C4-2B (cell line): ENCODE results near the gene IPO9.

Experiments used
- H3K27ac ChIP-seq: fragments of 450-650 bp; 2 replicates; pipeline ENCODE4 v1.5.1; 2017
- CTCF ChIP-seq: fragments of 450-650 bp; conservative IDR thresholded peaks from 2 replicates; pipeline ENCODE4 v1.5.1; 2017; ENCODE audit warnings: mild to moderate bottlenecking
- ZFX ChIP-seq: fragments of 450-650 bp; IDR thresholded peaks from 2 replicates; pipeline ENCODE4 v1.6.1; 2017

IPO9 gene

GRCh38 chr1:201925981-201926645 lies 97.2 kb downstream of the IPO9 start:
- no peak overlapping the region for H3K27ac ChIP-seq
- TF ChIP-seq ZFX (no peak), CTCF (no peak)

- TF ChIP-seq ZFX = no peak
- no peak for TF ChIP-seq CTCF
- H3K27ac ChIP-seq = no peak overlapping the region
Measured at GRCh38 chr1:201928266-201928665, 99.3 kb downstream of the IPO9 start.

- TF ChIP-seq CTCF = no peak
- no peak for TF ChIP-seq ZFX
- H3K27ac ChIP-seq = no peak overlapping the region
Measured at GRCh38 chr1:201930137-201930536, 101.2 kb downstream of the IPO9 start.

GRCh38 chr1:201930803-201931202 lies 101.8 kb downstream of the IPO9 start:
- no peak overlapping the region for H3K27ac ChIP-seq
- TF ChIP-seq CTCF (no peak), ZFX (no peak)
